RWPE2 (cell line): ENCODE measurements around the gene TRIM3.
"Not testable (repeated sequence)": the region's sequence is repeated elsewhere in the genome, so short reads cannot be mapped to it uniquely, and the experiment has no call there.

Source experiments
- ATAC-seq: fragments of 200-7000 bp; cut with Tn5 transposase; 3 replicates; pipeline ENCODE4 v1.9.1; 2021; ENCODE audit warnings: low read depth
- DNase-seq: peaks from one replicate; pipeline ENCODE4 v3.0.0-alpha.2; 2020; ENCODE audit warnings: low spot score
- H3K27ac ChIP-seq: fragments of 450-650 bp; 2 replicates; pipeline ENCODE4 v1.5.1; 2017; ENCODE audit warnings: mild to moderate bottlenecking; ENCODE audit not compliant: poor library complexity, severe bottlenecking
- H3K27me3 ChIP-seq: fragments of 250-450 bp; sonication (Bioruptor Pico); 2 replicates; pipeline ENCODE4 v1.5.1; 2021; ENCODE audit warnings: mild to moderate bottlenecking, moderate library complexity; ENCODE audit not compliant: insufficient read depth, poor library complexity, severe bottlenecking
- H3K36me3 ChIP-seq: fragments of 250-450 bp; sonication (Bioruptor Pico); 2 replicates; pipeline ENCODE4 v1.5.1; 2020; ENCODE audit warnings: low read depth, mild to moderate bottlenecking, moderate library complexity
- H3K4me1 ChIP-seq: fragments of 250-450 bp; sonication (Bioruptor Pico); 2 replicates; pipeline ENCODE4 v1.5.1; 2021; ENCODE audit warnings: mild to moderate bottlenecking, moderate library complexity; ENCODE audit not compliant: insufficient read depth, poor library complexity, severe bottlenecking
- H3K4me3 ChIP-seq: fragments of 250-450 bp; sonication (Bioruptor Pico); 2 replicates; pipeline ENCODE4 v1.5.1; 2021; ENCODE audit warnings: mild to moderate bottlenecking, moderate library complexity; ENCODE audit not compliant: severe bottlenecking
- H3K9me3 ChIP-seq: fragments of 250-450 bp; sonication (Bioruptor Pico); 2 replicates; pipeline ENCODE4 v1.5.1; 2021; ENCODE audit warnings: mild to moderate bottlenecking, moderate library complexity; ENCODE audit not compliant: severe bottlenecking
- TF ChIP-seq, protein P1 (sequence below): fragments of 450-650 bp; IDR thresholded peaks from one replicate; pipeline ENCODE4 v1.5.1; 2017; ENCODE audit warnings: mild to moderate bottlenecking, moderate library complexity; ENCODE audit not compliant: poor library complexity, severe bottlenecking

TRIM3 gene

GRCh38 chr11:6473451-6474412 is at the start of gene TRIM3:
TRIM3 (minus strand) TSS chr11:6473941; CDS start chr11:6465695, 8,246 bp downstream.
- TF ChIP-seq, protein P1, sequence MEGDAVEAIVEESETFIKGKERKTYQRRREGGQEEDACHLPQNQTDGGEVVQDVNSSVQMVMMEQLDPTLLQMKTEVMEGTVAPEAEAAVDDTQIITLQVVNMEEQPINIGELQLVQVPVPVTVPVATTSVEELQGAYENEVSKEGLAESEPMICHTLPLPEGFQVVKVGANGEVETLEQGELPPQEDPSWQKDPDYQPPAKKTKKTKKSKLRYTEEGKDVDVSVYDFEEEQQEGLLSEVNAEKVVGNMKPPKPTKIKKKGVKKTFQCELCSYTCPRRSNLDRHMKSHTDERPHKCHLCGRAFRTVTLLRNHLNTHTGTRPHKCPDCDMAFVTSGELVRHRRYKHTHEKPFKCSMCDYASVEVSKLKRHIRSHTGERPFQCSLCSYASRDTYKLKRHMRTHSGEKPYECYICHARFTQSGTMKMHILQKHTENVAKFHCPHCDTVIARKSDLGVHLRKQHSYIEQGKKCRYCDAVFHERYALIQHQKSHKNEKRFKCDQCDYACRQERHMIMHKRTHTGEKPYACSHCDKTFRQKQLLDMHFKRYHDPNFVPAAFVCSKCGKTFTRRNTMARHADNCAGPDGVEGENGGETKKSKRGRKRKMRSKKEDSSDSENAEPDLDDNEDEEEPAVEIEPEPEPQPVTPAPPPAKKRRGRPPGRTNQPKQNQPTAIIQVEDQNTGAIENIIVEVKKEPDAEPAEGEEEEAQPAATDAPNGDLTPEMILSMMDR = peak; percentile 46
- peak; percentile 78 for ATAC-seq
- peak; percentile 90 for DNase-seq
- H3K4me1 ChIP-seq = no peaks in the 10 kb centered on the region
- H3K27ac ChIP-seq = peak within 1 kb of the TSS; percentile 64
- peaks cover 23% of the 10 kb centered on the region for H3K36me3 ChIP-seq
- no peaks in the 10 kb centered on the region for H3K27me3 ChIP-seq
- H3K4me3 ChIP-seq = peak within 1 kb of the TSS; percentile 87
- no peaks in the 10 kb centered on the region for H3K9me3 ChIP-seq

DNA sequence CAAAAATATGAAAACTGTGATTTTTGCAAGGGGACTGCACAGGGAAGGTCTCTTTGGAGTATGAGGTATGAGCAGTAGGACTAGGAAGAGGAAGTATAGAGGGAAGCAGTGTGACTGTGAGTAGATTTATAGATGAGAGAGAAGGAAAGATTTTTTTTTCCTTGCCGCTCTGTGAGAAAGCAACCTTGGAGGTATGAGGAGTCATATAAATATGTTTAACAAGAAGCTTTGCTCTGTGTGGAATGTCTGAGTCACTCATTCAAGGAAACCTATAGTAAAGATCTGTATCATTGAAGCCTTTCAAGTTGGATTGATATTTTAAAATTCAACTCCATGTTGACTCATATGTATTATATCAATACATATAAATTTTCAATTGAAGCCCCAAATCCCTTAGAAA is 49.5 kb upstream of the TRIM3 start:
- H3K4me1 ChIP-seq = peaks cover 6% of the 10 kb centered on the region
- H3K27ac ChIP-seq = no peak overlapping the region
- H3K27me3 ChIP-seq = no peaks in the 10 kb centered on the region
- H3K36me3 ChIP-seq = 0 out of 2 replicates have a peak, but pooled peaks cover 6% of the 10 kb centered on the region
- H3K4me3 ChIP-seq = no peak overlapping the region
- H3K9me3 ChIP-seq = no peaks in the 10 kb centered on the region
- ATAC-seq (peak; percentile 95), DNase-seq (no peak)
- TF ChIP-seq, protein P1 = no peak

DNA sequence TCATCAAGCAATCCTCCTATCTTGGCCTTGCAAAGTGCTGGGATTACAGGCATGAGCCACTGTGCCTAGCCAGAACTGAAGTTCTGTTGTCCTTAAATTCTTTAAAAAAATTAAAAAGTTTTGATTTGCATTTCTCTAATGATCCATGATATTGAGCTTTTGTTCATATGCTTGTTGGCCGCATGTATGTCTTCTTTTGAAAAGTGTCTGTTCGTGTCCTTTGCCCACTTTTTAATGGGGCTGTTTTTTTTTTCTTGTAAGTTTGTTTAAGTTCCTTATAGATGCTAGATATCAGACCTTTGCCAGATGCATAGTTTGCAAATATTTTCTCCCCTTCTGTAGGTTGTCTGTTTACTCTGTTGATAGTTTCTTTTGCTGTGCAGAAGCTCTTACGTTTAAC is 48.2 kb upstream of the TRIM3 start:
- not testable (repeated sequence) for H3K27ac ChIP-seq, ATAC-seq, DNase-seq, H3K36me3 ChIP-seq, H3K4me3 ChIP-seq, H3K27me3 ChIP-seq, H3K4me1 ChIP-seq, H3K9me3 ChIP-seq

- Histone ChIP-seq H3K27me3 (no peaks in the 10 kb centered on the region), H3K4me3 (no peak overlapping the region), H3K4me1 (peaks cover 6% of the 10 kb centered on the region), H3K9me3 (no peaks in the 10 kb centered on the region), H3K36me3 (0 out of 2 replicates have a peak, but pooled peaks cover 6% of the 10 kb centered on the region), H3K27ac (no peak overlapping the region)
- ATAC-seq (no peak), DNase-seq (no peak)
- TF ChIP-seq, protein P1 = no peak
Observed at GRCh38 chr11:6520265-6520664, 46.5 kb upstream of the TRIM3 start.

DNA sequence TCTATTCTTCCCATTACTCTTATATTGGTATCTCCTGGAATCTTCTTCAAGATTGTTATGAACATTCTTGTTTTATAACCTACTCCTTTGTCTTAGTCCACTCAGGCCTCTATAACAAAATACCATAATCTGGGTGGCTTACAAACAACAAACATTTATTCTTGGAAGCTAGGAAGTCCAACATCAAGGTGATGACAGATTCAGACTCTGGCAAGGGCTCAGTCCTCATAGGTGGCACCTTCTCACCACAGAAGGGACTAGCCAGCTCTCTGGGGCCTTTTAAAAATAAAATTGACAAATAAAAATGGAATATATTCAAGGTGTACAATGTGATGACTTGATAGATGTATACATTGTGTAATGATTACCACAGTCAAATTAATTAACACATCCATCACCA is 43.1 kb upstream of the TRIM3 start:
- TF ChIP-seq, protein P1 = no peak
- ATAC-seq (no peak), DNase-seq (no peak)
- no peaks in the 10 kb centered on the region for H3K9me3 ChIP-seq
- no peak overlapping the region for H3K27ac ChIP-seq
- no peaks in the 10 kb centered on the region for H3K27me3 ChIP-seq
- no peaks in the 10 kb centered on the region for H3K4me1 ChIP-seq
- no peak overlapping the region for H3K4me3 ChIP-seq
- H3K36me3 ChIP-seq = peaks cover 9% of the 10 kb centered on the region
